GM12878 (cell line): Measurements from ENCODE around the gene C22orf15. TPM values are rescaled to one million over a fixed set of nuclear protein-coding genes. Genes with fewer than 3 reads are reported as not detected.

Source experiments
- CREB1 ChIP-seq: IDR thresholded peaks from 2 replicates; pipeline ENCODE4 v1.6.1; 2012; ENCODE audit warnings: low read depth, mild to moderate bottlenecking, inconsistent platforms
- CREM ChIP-seq: IDR thresholded peaks from 2 replicates; pipeline ENCODE4 v1.6.1; 2014; ENCODE audit warnings: antibody characterized with exemption, low read depth
- GABPA ChIP-seq: IDR thresholded peaks from 2 replicates; pipeline ENCODE4 v1.6.1; 2014; ENCODE audit warnings: antibody characterized with exemption, low read depth, mild to moderate bottlenecking, inconsistent platforms
- polyA plus RNA-seq, 11 experiments: library from polyadenylated mRNA; depleted of rRNA in 4 of 11; unstranded in 6 of 11; stranded (reverse) in 5 of 11; fragments of >200 nt; fragmentation: Nextera tagmentation in 4 of 11; fragmentation: Illumina TruSeq in 1 of 11; extraction: Ambion mirVana in 4 of 11; extraction: Trizol in 1 of 11; gene quantifications; 1 replicate in 1 of 11; 2 replicates in 10 of 11; pipeline versions ENCODE4 v1.2.1 to v1.2.3, GENCODE V29; 2011 to 2016; ENCODE audit warnings: inconsistent platforms in 2 of 11, missing spikeins in 2 of 11, low read depth in 1 of 11
- total RNA-seq, 4 experiments: library from RNA; depleted of rRNA in 3 of 4; stranded (reverse); fragments of >200 nt in 3 of 4; fragmentation: Illumina TruSeq in 1 of 4; extraction: Trizol in 1 of 4; gene quantifications; 2 replicates each; pipeline versions ENCODE4 v1.2.1 to v1.2.3, GENCODE V29; 2013 to 2021
- TF ChIP-seq, protein P1 (sequence below): fragments of 450-650 bp; IDR thresholded peaks from 2 replicates; pipeline ENCODE4 v1.6.1; 2018; ENCODE audit warnings: mild to moderate bottlenecking, low read depth, moderate library complexity; ENCODE audit not compliant: partially characterized antibody
- TF ChIP-seq, protein P2 (sequence below): IDR thresholded peaks from 2 replicates; pipeline ENCODE4 v1.6.1; 2012; ENCODE audit warnings: low read length, inconsistent platforms

C22orf15 gene
- total and polyA plus RNA-seq, 10 of the 15 experiments (the other 5 are each of a cell fraction or from before 2014, with no cell fraction given): 0.05 to 0.47 (median 0.13) TPM; not detected in 3

DNA sequence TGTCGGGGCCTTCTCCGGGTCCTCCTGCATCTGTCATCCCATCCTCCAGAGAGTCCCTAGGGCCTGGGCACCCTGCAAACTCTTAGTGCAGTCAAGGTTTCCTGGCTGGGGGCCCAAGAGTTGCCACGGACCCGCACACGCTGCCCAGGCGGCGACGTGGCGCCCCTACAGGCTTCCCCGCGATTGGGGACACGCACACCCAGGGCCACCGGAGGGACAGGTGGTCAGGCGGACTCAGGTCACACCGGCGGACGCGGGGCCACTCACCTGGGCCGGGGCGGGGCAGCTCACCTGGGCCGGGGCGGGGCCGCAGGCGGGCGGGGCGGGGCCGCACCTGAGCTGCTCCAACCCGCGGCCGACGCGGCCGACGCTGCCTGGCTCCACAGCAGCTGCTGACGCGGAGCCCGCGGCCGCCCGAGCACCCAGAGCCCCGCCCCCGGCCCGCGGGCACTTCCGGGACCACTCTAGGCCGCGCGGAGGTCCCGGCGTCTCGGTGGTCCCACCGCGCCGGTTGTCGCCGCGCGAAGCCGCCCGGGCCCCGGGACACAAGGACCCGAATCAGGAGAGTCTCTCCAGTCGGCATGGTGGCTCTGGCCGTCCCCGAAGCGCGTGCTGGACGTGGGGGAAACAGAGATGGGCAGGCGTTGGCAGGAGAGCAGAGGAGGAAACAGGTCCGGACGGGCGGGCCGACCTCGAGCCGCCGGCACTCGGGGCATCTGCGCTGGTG, 11.9 kb upstream of the C22orf15 start, which contains the start of gene ZNF70 (continued):
- TF ChIP-seq, protein P1, sequence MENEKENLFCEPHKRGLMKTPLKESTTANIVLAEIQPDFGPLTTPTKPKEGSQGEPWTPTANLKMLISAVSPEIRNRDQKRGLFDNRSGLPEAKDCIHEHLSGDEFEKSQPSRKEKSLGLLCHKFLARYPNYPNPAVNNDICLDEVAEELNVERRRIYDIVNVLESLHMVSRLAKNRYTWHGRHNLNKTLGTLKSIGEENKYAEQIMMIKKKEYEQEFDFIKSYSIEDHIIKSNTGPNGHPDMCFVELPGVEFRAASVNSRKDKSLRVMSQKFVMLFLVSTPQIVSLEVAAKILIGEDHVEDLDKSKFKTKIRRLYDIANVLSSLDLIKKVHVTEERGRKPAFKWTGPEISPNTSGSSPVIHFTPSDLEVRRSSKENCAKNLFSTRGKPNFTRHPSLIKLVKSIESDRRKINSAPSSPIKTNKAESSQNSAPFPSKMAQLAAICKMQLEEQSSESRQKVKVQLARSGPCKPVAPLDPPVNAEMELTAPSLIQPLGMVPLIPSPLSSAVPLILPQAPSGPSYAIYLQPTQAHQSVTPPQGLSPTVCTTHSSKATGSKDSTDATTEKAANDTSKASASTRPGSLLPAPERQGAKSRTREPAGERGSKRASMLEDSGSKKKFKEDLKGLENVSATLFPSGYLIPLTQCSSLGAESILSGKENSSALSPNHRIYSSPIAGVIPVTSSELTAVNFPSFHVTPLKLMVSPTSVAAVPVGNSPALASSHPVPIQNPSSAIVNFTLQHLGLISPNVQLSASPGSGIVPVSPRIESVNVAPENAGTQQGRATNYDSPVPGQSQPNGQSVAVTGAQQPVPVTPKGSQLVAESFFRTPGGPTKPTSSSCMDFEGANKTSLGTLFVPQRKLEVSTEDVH: no peak
- peak; percentile 54; the same call in 1 of the 2 replicates for TF ChIP-seq GABPA
- TF ChIP-seq, protein P2, sequence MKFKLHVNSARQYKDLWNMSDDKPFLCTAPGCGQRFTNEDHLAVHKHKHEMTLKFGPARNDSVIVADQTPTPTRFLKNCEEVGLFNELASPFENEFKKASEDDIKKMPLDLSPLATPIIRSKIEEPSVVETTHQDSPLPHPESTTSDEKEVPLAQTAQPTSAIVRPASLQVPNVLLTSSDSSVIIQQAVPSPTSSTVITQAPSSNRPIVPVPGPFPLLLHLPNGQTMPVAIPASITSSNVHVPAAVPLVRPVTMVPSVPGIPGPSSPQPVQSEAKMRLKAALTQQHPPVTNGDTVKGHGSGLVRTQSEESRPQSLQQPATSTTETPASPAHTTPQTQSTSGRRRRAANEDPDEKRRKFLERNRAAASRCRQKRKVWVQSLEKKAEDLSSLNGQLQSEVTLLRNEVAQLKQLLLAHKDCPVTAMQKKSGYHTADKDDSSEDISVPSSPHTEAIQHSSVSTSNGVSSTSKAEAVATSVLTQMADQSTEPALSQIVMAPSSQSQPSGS: no peak
- TF ChIP-seq CREM: 0 out of 2 replicates have a peak, but pooled peaks have one; percentile 29
- TF ChIP-seq CREB1: peak; percentile 78
- TF ChIP-seq, all 136 proteins: peak for 29
